Kidney (tissue), 14 donors: ENCODE results near the gene FAM200C. TPM values are rescaled to one million over a fixed set of nuclear protein-coding genes. Genes with fewer than 3 reads are reported as not detected.
A peak's percentile ranks its signal among the peaks of the same experiment; 100 is the strongest.
"Not testable (repeated sequence)": the region's sequence is repeated elsewhere in the genome, so short reads cannot be mapped to it uniquely, and the experiment has no call there.

Experiments used
- DNase-seq, 5 donors: peaks; one replicate each; pipeline ENCODE4 v3.0.0-alpha.2; 2013 to 2020
- FAIRE-seq: peaks from 2 replicates; lab custom pipeline; 2012; peaks lifted over from hg19 to GRCh38; lab: Jason Lieb, UNC
- H3K27ac ChIP-seq, 2 donors: one replicate each; pipeline ENCODE4 v1.7.0; 2013; ENCODE audit warnings: low read depth in 2 of 2, low read length in 2 of 2, inconsistent platforms in 1 of 2
- H3K27me3 ChIP-seq: one replicate; pipeline ENCODE4 v1.7.1; 2013; ENCODE audit warnings: low read length, inconsistent platforms; ENCODE audit not compliant: control insufficient read depth, insufficient read depth
- H3K36me3 ChIP-seq, 3 donors: one replicate each; pipeline versions ENCODE4 v1.7.0 to v1.7.1; 2013; ENCODE audit warnings: low read length in 3 of 3, control low read depth in 1 of 3, inconsistent platforms in 1 of 3; ENCODE audit not compliant: insufficient read depth in 3 of 3, control insufficient read depth in 2 of 3
- H3K4me1 ChIP-seq, 3 donors: one replicate each; pipeline versions ENCODE4 v1.7.0 to v1.7.1; 2013; ENCODE audit warnings: low read length in 3 of 3, inconsistent platforms in 1 of 3, low read depth in 1 of 3; ENCODE audit not compliant: control insufficient read depth in 2 of 3, insufficient read depth in 2 of 3
- H3K4me3 ChIP-seq, 3 donors: one replicate each; pipeline versions ENCODE4 v1.7.0 to v1.8.1; 2013; ENCODE audit warnings: low read length in 3 of 3, control low read depth in 1 of 3, inconsistent platforms in 1 of 3
- H3K9ac ChIP-seq, 3 donors: one replicate each; pipeline versions ENCODE4 v1.7.0 to v1.7.1; 2013; ENCODE audit warnings: low read length in 3 of 3, control low read depth in 1 of 3, inconsistent platforms in 1 of 3
- H3K9me3 ChIP-seq, 3 donors: one replicate each; pipeline versions ENCODE4 v1.7.0 to v1.7.1; 2013; ENCODE audit warnings: low read length in 3 of 3, control low read depth in 1 of 3, inconsistent platforms in 1 of 3; ENCODE audit not compliant: control insufficient read depth in 2 of 3, insufficient read depth in 1 of 3
- intact Hi-C: fragments of 100-400 bp; cut with DNase I; formaldehyde crosslinking; loops from one replicate; pipeline ENCODE4 v1.11.1; 2022
- polyA plus RNA-seq: library from polyadenylated mRNA; stranded (reverse); fragments of 350-450 nt; fragmentation: Illumina TruSeq; extraction: RNeasy Lipid Tissue Mini Kit (QIAGEN cat#74804); gene quantifications from one replicate; pipeline ENCODE4 v1.2.3, GENCODE V29; 2014; ENCODE audit warnings: low read depth, low replicate concordance; ENCODE audit not compliant: insufficient read depth
- total RNA-seq: library from RNA; stranded (reverse); fragmentation: NEBNext Ultra II Directional; extraction: Animal tissue kit (Norgen Biotek cat#: 25700); gene quantifications from one replicate; pipeline ENCODE4 v1.2.1, GENCODE V29; 2021
- TF ChIP-seq, protein P1 (sequence below): IDR thresholded peaks from 3 replicates; pipeline ENCODE4 v1.5.1; 2012; ENCODE audit warnings: mild to moderate bottlenecking, moderate library complexity, borderline replicate concordance; ENCODE audit not compliant: insufficient read depth; ENCODE audit errors: extremely low read depth
- donor health status: control.
- donor health status: control.
- donor health status: control.
- donor health status: control.
- donor health status: control.
- donor health status: DM: yes; HTN: yes; CAD: no.
- donor health status: Normal renal cell carcinoma (clear cell type).

The FAM200C gene
- total and polyA plus RNA-seq, 2 donors from 2014 or later: 4.8 to 5.3 TPM

DNA sequence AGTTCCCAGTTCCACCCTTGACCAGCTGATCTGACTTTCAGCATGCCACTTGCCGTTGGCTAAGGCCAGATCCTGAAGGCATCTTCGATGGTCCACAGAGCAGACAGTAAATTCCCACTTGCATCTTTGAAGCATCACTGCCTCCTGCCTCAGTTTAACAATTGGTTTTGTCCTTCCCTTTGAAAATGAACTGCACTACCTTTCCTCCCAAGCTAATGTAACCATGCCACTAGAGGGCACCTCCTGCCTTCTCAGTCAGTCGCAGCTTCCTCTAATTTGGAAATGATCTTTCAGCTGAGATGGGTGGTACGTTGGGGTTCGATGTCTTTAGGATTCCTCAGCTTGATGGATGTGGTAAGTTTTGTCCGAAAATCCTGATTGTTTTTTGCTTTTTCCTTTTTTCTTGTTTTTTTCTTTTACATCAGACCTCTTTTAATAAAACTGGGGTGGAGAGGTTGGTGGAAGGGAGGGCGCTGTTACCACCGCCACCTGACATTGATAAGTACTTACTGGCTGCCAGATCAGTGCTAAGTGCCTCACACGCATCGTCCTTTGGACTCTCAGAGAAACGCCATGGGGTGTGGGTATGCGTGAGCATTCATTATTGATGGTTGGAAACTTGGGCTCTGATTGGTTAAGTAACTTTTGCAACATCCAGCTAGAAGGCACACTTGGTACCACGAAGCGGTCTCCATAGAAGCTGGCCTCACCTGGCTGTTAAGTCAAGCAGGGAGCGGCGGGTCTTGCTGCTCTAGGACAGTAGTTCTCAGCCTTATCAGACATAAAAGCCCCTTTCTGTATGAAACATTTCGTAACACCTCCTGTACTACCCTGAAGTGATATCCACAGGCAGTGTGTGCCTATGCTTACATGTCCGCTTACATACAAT, 38.7 kb upstream of the FAM200C start:
- Histone ChIP-seq H3K9me3 (no peaks in the 10 kb centered on the region), H3K36me3 (no peaks in the 10 kb centered on the region), H3K4me3 (peak overlapping the region; percentile 72 to 79 (median 77)), H3K27me3 (no peaks in the 10 kb centered on the region), H3K27ac (peak overlapping the region in 1 of 2 donors; percentile 38), H3K9ac (peak overlapping the region; percentile 13 to 56 (median 52)), H3K4me1 (peaks cover 0 to 8% (median 2%) of the 10 kb centered on the region in 3 donors)
- FAIRE-seq: peak; percentile 38
- DNase-seq: peak; percentile 52 to 82 (median 67)
- TF ChIP-seq, protein P1, sequence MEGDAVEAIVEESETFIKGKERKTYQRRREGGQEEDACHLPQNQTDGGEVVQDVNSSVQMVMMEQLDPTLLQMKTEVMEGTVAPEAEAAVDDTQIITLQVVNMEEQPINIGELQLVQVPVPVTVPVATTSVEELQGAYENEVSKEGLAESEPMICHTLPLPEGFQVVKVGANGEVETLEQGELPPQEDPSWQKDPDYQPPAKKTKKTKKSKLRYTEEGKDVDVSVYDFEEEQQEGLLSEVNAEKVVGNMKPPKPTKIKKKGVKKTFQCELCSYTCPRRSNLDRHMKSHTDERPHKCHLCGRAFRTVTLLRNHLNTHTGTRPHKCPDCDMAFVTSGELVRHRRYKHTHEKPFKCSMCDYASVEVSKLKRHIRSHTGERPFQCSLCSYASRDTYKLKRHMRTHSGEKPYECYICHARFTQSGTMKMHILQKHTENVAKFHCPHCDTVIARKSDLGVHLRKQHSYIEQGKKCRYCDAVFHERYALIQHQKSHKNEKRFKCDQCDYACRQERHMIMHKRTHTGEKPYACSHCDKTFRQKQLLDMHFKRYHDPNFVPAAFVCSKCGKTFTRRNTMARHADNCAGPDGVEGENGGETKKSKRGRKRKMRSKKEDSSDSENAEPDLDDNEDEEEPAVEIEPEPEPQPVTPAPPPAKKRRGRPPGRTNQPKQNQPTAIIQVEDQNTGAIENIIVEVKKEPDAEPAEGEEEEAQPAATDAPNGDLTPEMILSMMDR: peak; percentile 78
- intact Hi-C loops: no loop called here

GRCh38 chr5:160437271-160437670, 37.4 kb upstream of the FAM200C start:
- Histone ChIP-seq H3K9ac (no peak overlapping the region), H3K4me1 (peaks cover 0 to 9% (median 2%) of the 10 kb centered on the region in 3 donors), H3K27ac (no peak overlapping the region), H3K9me3 (no peaks in the 10 kb centered on the region), H3K4me3 (no peak overlapping the region), H3K36me3 (no peaks in the 10 kb centered on the region), H3K27me3 (no peaks in the 10 kb centered on the region)
- FAIRE-seq: no peak
- TF ChIP-seq, protein P1: no peak
- no peak for DNase-seq
- intact Hi-C loops: no loop called here

- H3K27ac ChIP-seq, H3K27me3 ChIP-seq, DNase-seq, FAIRE-seq, H3K4me1 ChIP-seq, H3K36me3 ChIP-seq, H3K4me3 ChIP-seq, H3K9ac ChIP-seq, intact Hi-C loops, H3K9me3 ChIP-seq: not testable (repeated sequence)
Observed at GRCh38 chr5:160436661-160437060, 36.8 kb upstream of the FAM200C start.

GRCh38 chr5:160436017-160436416, 36.2 kb upstream of the FAM200C start:
- intact Hi-C loops: no loop called here
- Histone ChIP-seq H3K36me3 (no peaks in the 10 kb centered on the region), H3K9me3 (no peaks in the 10 kb centered on the region), H3K9ac (no peak overlapping the region), H3K27ac (no peak overlapping the region), H3K4me3 (no peak overlapping the region), H3K27me3 (no peaks in the 10 kb centered on the region), H3K4me1 (peaks cover 0 to 9% (median 2%) of the 10 kb centered on the region in 3 donors)
- FAIRE-seq (no peak), DNase-seq (no peak)
- TF ChIP-seq, protein P1: no peak
